Activated CD8-positive, alpha-beta memory T cell treated with anti-CD3 and anti-CD28 coated beads, Interleukin-2, amount 50 U/mL, for 24 hours (primary cell): Measurements from ENCODE around the gene KIAA1328.
"Not testable (repeated sequence)": the region's sequence is repeated elsewhere in the genome, so short reads cannot be mapped to it uniquely, and the experiment has no call there.

Experiments
- DNase-seq: peaks from one replicate; pipeline ENCODE4 v3.0.0-alpha.2; 2020; ENCODE audit errors: extremely low read depth

Gene KIAA1328

GRCh38 chr18:37144921-37145320, 316.0 kb downstream of the KIAA1328 start:
- DNase-seq, result no peak

- DNase-seq, result no peak
These were observed 327.5 kb downstream of the KIAA1328 start for GRCh38 chr18:37156330-37156942.

- no peak for DNase-seq
These were observed 331.3 kb downstream of the KIAA1328 start for GRCh38 chr18:37160038-37160820.

GRCh38 chr18:37161491-37161890, 332.6 kb downstream of the KIAA1328 start:
- no peak for DNase-seq

- DNase-seq, result no peak
These were observed 333.6 kb downstream of the KIAA1328 start for GRCh38 chr18:37162551-37162950.

- DNase-seq, result no peak
These were observed 334.2 kb downstream of the KIAA1328 start for GRCh38 chr18:37163119-37163518.

- no peak for DNase-seq
These were observed 337.6 kb downstream of the KIAA1328 start for GRCh38 chr18:37166491-37166890.

GRCh38 chr18:37166966-37167365, 338.0 kb downstream of the KIAA1328 start:
- not testable (repeated sequence) for DNase-seq

GRCh38 chr18:37170984-37171383, 342.1 kb downstream of the KIAA1328 start:
- DNase-seq, result no peak

- DNase-seq, result no peak
These were observed 344.5 kb downstream of the KIAA1328 start for GRCh38 chr18:37173384-37173783.

GRCh38 chr18:37175727-37176620, 347.0 kb downstream of the KIAA1328 start:
- DNase-seq, result no peak

GRCh38 chr18:37176621-37176934, 347.7 kb downstream of the KIAA1328 start:
- DNase-seq, result no peak

- no peak for DNase-seq
These were observed 350.5 kb downstream of the KIAA1328 start for GRCh38 chr18:37179384-37179783.

GRCh38 chr18:37180086-37180485, 351.2 kb downstream of the KIAA1328 start:
- no peak for DNase-seq

GRCh38 chr18:37182340-37183135, 353.6 kb downstream of the KIAA1328 start:
- DNase-seq, result no peak

GRCh38 chr18:37184209-37184868, 355.4 kb downstream of the KIAA1328 start:
- DNase-seq, result no peak

GRCh38 chr18:37188016-37188791, 359.3 kb downstream of the KIAA1328 start:
- DNase-seq, result no peak

- no peak for DNase-seq
These were observed 370.8 kb downstream of the KIAA1328 start for GRCh38 chr18:37199741-37200140.

- no peak for DNase-seq
These were observed 378.4 kb downstream of the KIAA1328 start for GRCh38 chr18:37207343-37207742.

- no peak for DNase-seq
These were observed 381.9 kb downstream of the KIAA1328 start for GRCh38 chr18:37210781-37211180.
